CD4-positive, alpha-beta memory T cell (primary cell): ENCODE results near the gene E2F4. TPM values are rescaled to one million over a fixed set of nuclear protein-coding genes. Genes with fewer than 3 reads are reported as not detected.

Experiments
- CTCF ChIA-PET: fragments of 350-600 bp; sonication (Branson Sonifier 250); formaldehyde crosslinking; loops from one replicate; lab custom pipeline; 2021; ENCODE audit warnings: inconsistent platforms; ENCODE audit not compliant: partially characterized antibody; lab: Charles Lee
- POLR2A ChIA-PET: fragments of 350-600 bp; sonication (Branson Sonifier 250); formaldehyde crosslinking; loops from one replicate; lab custom pipeline; 2021; ENCODE audit not compliant: partially characterized antibody; lab: Charles Lee
- DNase-seq, 5 donors: peaks; one replicate each; pipeline versions ENCODE4 v3.0.0 to v3.0.0-alpha.2; 2020 to 2022; ENCODE audit warnings: mixed read lengths in 1 of 5
- H3K27ac ChIP-seq: one replicate; pipeline ENCODE4 v1.7.0; 2013; ENCODE audit warnings: low read depth, low read length
- H3K27me3 ChIP-seq: 2 replicates; pipeline ENCODE4 v1.7.0; 2013; ENCODE audit warnings: mild to moderate bottlenecking, low read length, moderate library complexity; ENCODE audit not compliant: insufficient read depth
- H3K36me3 ChIP-seq: 2 replicates; pipeline ENCODE4 v1.7.0; 2013; ENCODE audit warnings: mild to moderate bottlenecking, low read length, moderate library complexity; ENCODE audit not compliant: insufficient read depth
- H3K4me1 ChIP-seq: 2 replicates; pipeline ENCODE4 v1.7.0; 2013; ENCODE audit warnings: mild to moderate bottlenecking, low read length, moderate library complexity; ENCODE audit not compliant: insufficient read depth
- H3K4me3 ChIP-seq, 2 donors: one replicate each; pipeline ENCODE4 v1.7.0; 2013; ENCODE audit warnings: low read length in 2 of 2, mild to moderate bottlenecking in 1 of 2
- H3K9me3 ChIP-seq, 2 donors: one replicate each; pipeline ENCODE4 v1.7.0; 2013; ENCODE audit warnings: low read length in 2 of 2, control low read depth in 1 of 2; ENCODE audit not compliant: control insufficient read depth in 1 of 2
- H3K27ac Mint-ChIP-seq, 7 donors: one replicate each; pipeline ENCODE4 v1.8.0; 2020 to 2021; ENCODE audit warnings: mixed read lengths in 7 of 7, mild to moderate bottlenecking in 6 of 7, inconsistent platforms in 3 of 7, moderate library complexity in 3 of 7
- H3K27me3 Mint-ChIP-seq, 2 donors: one replicate each; pipeline ENCODE4 v1.8.0; 2020 to 2021; ENCODE audit warnings: mixed read lengths in 2 of 2
- H3K36me3 Mint-ChIP-seq, 2 donors: one replicate each; pipeline ENCODE4 v1.8.0; 2020 to 2021; ENCODE audit warnings: mixed read lengths in 2 of 2, inconsistent platforms in 1 of 2, mild to moderate bottlenecking in 1 of 2
- H3K4me1 Mint-ChIP-seq, 4 donors: one replicate each; pipeline ENCODE4 v1.8.0; 2020 to 2021; ENCODE audit warnings: mixed read lengths in 4 of 4, mild to moderate bottlenecking in 1 of 4
- H3K4me3 Mint-ChIP-seq, 8 donors: one replicate each; pipeline ENCODE4 v1.8.0; 2020 to 2021; ENCODE audit warnings: mixed read lengths in 8 of 8, mild to moderate bottlenecking in 7 of 8, moderate library complexity in 6 of 8, inconsistent platforms in 3 of 8
- H3K9me3 Mint-ChIP-seq, 8 donors: one replicate each; pipeline ENCODE4 v1.8.0; 2020 to 2021; ENCODE audit warnings: mixed read lengths in 8 of 8, mild to moderate bottlenecking in 5 of 8, inconsistent platforms in 3 of 8, moderate library complexity in 1 of 8
- intact Hi-C: fragments of 100-400 bp; cut with micrococcal nuclease; formaldehyde crosslinking; loops from one replicate; pipeline ENCODE4 v1.15.1; 2023
- polyA plus RNA-seq, 2 donors: library from polyadenylated mRNA; unstranded; fragments of 300-500 nt; fragmentation: Illumina TruSeq; gene quantifications; one replicate each; pipeline ENCODE4 v1.2.3, GENCODE V29; 2021
- total RNA-seq, 2 experiments: library from RNA; stranded (reverse); gene quantifications; one replicate each; pipeline ENCODE4 v1.2.3, GENCODE V29; 2021

Gene E2F4
- total and polyA plus RNA-seq, 4 experiments from 2014 or later: 53.6 to 91.3 (median 84.2) TPM

DNA sequence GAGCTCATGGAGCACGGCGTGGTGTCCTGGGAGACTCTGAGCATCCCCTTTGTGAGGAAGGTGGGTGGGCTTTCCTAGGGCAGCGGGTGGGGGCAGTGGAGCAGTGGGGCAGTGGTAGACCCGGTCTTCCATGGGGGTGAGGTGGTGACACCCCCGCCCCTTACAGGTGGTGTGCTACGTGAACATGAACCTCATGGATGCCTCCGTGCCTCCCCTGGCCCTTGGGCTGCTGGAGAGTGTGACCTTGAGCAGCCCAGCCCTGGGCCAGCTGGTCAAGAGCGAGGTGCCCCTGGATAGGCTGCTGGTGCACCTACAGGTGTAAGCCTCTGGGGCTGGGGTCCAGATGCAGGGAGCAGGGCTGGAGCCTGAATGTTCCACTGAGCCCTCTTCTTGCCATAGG lies 8.5 kb downstream of the E2F4 start:
- ChIA-PET CTCF (no interaction called here), POLR2A (interaction anchor here (1.7 kb wide), 1 partner anchor 44 kb away, joined by 10 read pairs; no protein-coding TSS in a partner anchor)
- Histone ChIP-seq H3K9me3 (no peaks in the 10 kb centered on the region), H3K36me3 (peaks cover 48% of the 10 kb centered on the region), H3K27ac (no peak overlapping the region), H3K27me3 (no peaks in the 10 kb centered on the region), H3K4me1 (no peaks in the 10 kb centered on the region), H3K4me3 (no peak overlapping the region)
- H3K4me3 Mint-ChIP-seq: no peak overlapping the region
- peak overlapping the region in 1 of 7 donors; percentile 31 for H3K27ac Mint-ChIP-seq
- no peaks in the 10 kb centered on the region for H3K27me3 Mint-ChIP-seq
- no peak for DNase-seq
- intact Hi-C loops: no loop called here
- H3K36me3 Mint-ChIP-seq: peaks cover 20 to 48% of the 10 kb centered on the region in 2 donors
- peaks cover 0 to 2% (median 0%) of the 10 kb centered on the region in 8 donors for H3K9me3 Mint-ChIP-seq
- H3K4me1 Mint-ChIP-seq: peaks cover 8 to 26% (median 16%) of the 10 kb centered on the region in 4 donors

DNA sequence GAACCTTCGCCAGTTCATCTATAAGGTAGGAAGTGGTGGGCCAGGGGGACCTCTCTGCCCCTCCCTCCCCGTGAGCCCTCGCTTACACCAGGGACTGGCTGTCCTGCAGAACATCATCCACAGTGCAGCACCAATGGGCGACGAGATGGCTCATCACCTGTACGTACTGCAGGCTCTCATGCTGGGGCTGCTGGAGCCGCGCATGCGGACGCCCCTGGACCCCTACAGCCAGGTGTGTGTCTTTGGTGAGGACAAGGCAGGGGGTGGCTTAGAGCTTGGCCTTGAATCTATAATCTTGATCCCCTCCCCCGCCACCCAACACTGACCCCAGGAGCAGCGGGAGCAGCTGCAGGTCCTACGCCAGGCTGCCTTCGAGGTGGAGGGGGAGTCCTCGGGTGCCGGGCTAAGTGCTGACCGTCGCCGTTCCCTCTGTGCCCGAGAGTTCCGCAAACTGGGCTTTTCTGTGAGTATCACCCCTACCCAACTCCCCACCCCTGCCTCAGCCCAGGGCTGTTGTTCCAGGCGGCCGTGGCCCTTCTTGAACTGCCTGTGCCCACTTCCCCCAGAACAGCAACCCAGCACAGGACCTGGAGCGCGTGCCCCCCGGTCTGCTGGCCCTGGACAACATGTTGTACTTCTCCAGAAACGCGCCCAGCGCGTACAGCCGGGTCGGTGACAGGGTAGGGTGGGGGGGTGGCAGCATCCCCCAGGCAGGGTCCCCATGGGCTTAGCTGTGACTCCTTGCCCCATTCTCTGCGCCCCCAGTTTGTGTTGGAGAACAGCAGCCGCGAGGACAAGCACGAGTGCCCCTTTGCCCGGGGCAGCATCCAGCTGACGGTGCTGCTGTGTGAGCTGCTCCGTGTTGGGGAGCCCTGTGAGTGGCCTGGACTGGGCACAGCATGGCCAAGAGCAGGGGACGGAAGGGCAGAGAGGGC lies 9.7 kb downstream of the E2F4 start:
- ChIA-PET CTCF (interaction anchor here (0.7 kb wide), 1 partner anchor 77 kb away, joined by 3 read pairs; no protein-coding TSS in a partner anchor), POLR2A (interaction anchor here (1.0 to 2.1 kb wide), 4 partner anchors 9 to 43 kb away, joined by 3 to 10 read pairs (median 4); partner anchors contain the start of genes E2F4 and TMEM208)
- Histone ChIP-seq H3K27me3 (no peaks in the 10 kb centered on the region), H3K9me3 (no peaks in the 10 kb centered on the region), H3K36me3 (peaks cover 36% of the 10 kb centered on the region), H3K4me1 (no peaks in the 10 kb centered on the region), H3K4me3 (no peak overlapping the region), H3K27ac (no peak overlapping the region)
- intact Hi-C loops: no loop called here
- no peak for DNase-seq
- Mint-ChIP-seq H3K36me3 (peaks cover 9 to 39% of the 10 kb centered on the region in 2 donors), H3K27ac (peak overlapping the region in 1 of 7 donors; percentile 29), H3K4me3 (no peak overlapping the region), H3K9me3 (no peaks in the 10 kb centered on the region), H3K27me3 (no peaks in the 10 kb centered on the region), H3K4me1 (peaks cover 1 to 15% (median 7%) of the 10 kb centered on the region in 4 donors)

DNA sequence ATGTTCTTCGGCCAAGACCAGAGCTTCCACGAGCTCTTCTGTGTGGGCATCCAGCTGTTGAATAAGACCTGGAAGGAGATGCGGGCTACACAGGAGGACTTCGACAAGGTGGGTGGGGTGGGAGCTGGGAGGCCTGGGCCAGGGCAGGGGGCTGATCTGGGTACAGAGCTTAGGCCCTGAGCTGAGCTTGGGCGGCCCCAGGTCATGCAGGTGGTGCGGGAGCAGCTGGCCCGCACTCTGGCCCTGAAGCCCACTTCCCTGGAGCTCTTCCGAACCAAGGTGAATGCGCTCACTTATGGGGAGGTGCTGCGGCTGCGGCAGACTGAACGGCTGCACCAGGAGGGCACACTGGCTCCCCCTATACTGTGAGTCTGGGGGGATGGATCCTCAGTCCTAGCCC lies 10.5 kb downstream of the E2F4 start:
- H3K27ac ChIP-seq: no peak overlapping the region
- H3K27me3 ChIP-seq: no peaks in the 10 kb centered on the region
- ChIA-PET CTCF (interaction anchor here (0.6 kb wide), 1 partner anchor 21 kb away, joined by 3 read pairs; no protein-coding TSS in a partner anchor), POLR2A (interaction anchor here (1.0 to 2.1 kb wide), 3 partner anchors 10 to 42 kb away, joined by 3 to 4 read pairs (median 4); partner anchors contain the start of genes E2F4 and TMEM208)
- no peak for DNase-seq
- no peak overlapping the region for H3K4me3 Mint-ChIP-seq
- H3K27ac Mint-ChIP-seq: no peak overlapping the region
- peaks cover 28% of the 10 kb centered on the region for H3K36me3 ChIP-seq
- no peaks in the 10 kb centered on the region for H3K9me3 ChIP-seq
- H3K4me3 ChIP-seq: no peak overlapping the region
- no peaks in the 10 kb centered on the region for H3K4me1 ChIP-seq
- intact Hi-C loops: no loop called here
- H3K27me3 Mint-ChIP-seq: no peaks in the 10 kb centered on the region
- no peaks in the 10 kb centered on the region for H3K9me3 Mint-ChIP-seq
- peaks cover 4 to 31% of the 10 kb centered on the region in 2 donors for H3K36me3 Mint-ChIP-seq
- H3K4me1 Mint-ChIP-seq: peaks cover 0 to 9% (median 3%) of the 10 kb centered on the region in 4 donors

DNA sequence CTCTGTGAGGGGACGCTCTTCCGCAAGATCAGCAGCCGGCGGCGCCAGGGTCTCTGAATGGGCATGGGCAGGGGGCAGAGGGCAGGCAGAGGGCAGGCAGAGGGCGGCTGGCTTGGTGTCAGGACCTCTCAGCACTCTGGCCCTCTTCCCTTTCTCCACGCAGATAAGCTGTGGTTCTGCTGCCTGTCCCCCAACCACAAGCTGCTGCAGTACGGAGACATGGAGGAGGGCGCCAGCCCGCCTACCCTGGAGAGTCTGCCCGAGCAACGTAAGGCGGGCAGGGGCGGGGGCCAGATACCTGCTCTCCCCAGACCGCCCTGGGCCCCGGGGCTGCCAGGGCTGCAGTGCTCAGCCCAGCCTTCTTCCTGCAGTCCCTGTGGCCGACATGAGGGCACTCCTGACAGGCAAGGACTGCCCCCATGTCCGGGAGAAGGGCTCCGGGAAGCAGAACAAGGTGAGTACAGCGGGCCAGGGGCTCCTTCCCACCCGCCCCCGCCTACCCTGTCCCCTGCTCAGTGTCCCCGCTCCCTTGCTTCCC lies 11.1 kb downstream of the E2F4 start:
- CTCF ChIA-PET: interaction anchor here (0.6 kb wide), 1 partner anchor 21 kb away, joined by 3 read pairs; no protein-coding TSS in a partner anchor
- Mint-ChIP-seq H3K4me3 (no peak overlapping the region), H3K9me3 (no peaks in the 10 kb centered on the region), H3K27me3 (no peaks in the 10 kb centered on the region), H3K27ac (no peak overlapping the region), H3K4me1 (peaks cover 0 to 5% (median 2%) of the 10 kb centered on the region in 4 donors), H3K36me3 (peaks cover 0 to 25% of the 10 kb centered on the region in 2 donors)
- no peak overlapping the region for H3K4me3 ChIP-seq
- H3K36me3 ChIP-seq: peaks cover 22% of the 10 kb centered on the region
- H3K4me1 ChIP-seq: no peaks in the 10 kb centered on the region
- H3K27me3 ChIP-seq: no peaks in the 10 kb centered on the region
- no peak overlapping the region for H3K27ac ChIP-seq
- POLR2A ChIA-PET: interaction anchor here (2.1 kb wide), 1 partner anchor 10 kb away, joined by 4 read pairs; the partner anchor contains the start of gene E2F4
- DNase-seq: no peak
- intact Hi-C loops: no loop called here
- H3K9me3 ChIP-seq: no peaks in the 10 kb centered on the region

DNA sequence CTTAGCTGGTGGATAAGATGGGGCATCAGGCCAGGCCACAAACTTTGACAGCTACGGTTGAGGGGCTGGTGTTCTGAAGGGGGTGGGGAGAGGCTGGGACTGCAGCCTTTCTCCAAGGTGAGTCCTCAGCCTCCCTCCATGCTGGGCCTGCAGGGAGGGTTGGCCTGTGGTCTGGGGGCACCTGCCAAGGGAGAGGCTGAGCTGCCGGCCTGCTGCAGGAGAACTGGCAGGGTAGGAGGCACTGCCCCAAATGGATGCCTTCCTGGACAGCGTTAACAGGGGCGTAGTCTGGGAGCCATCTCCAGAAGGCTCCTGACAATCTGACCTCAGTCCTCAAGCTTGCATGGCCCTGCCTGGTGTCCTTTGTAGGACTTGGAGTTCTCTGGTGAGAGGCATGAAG lies 12.1 kb downstream of the E2F4 start:
- Histone ChIP-seq H3K36me3 (peaks cover 15% of the 10 kb centered on the region), H3K27me3 (no peaks in the 10 kb centered on the region), H3K9me3 (no peaks in the 10 kb centered on the region), H3K27ac (no peak overlapping the region), H3K4me3 (no peak overlapping the region), H3K4me1 (no peaks in the 10 kb centered on the region)
- no peak for DNase-seq
- intact Hi-C loops: no loop called here
- Mint-ChIP-seq H3K27ac (peak overlapping the region in 1 of 7 donors; percentile 29), H3K36me3 (peaks cover 0 to 20% of the 10 kb centered on the region in 2 donors), H3K27me3 (no peaks in the 10 kb centered on the region), H3K9me3 (no peaks in the 10 kb centered on the region), H3K4me1 (no peaks in the 10 kb centered on the region), H3K4me3 (no peak overlapping the region)
- POLR2A ChIA-PET: interaction anchor here (0.9 to 1.2 kb wide), 4 partner anchors 9 to 23 kb away, joined by 3 to 6 read pairs (median 3); partner anchors contain the start of gene TMEM208
- CTCF ChIA-PET: no interaction called here

DNA sequence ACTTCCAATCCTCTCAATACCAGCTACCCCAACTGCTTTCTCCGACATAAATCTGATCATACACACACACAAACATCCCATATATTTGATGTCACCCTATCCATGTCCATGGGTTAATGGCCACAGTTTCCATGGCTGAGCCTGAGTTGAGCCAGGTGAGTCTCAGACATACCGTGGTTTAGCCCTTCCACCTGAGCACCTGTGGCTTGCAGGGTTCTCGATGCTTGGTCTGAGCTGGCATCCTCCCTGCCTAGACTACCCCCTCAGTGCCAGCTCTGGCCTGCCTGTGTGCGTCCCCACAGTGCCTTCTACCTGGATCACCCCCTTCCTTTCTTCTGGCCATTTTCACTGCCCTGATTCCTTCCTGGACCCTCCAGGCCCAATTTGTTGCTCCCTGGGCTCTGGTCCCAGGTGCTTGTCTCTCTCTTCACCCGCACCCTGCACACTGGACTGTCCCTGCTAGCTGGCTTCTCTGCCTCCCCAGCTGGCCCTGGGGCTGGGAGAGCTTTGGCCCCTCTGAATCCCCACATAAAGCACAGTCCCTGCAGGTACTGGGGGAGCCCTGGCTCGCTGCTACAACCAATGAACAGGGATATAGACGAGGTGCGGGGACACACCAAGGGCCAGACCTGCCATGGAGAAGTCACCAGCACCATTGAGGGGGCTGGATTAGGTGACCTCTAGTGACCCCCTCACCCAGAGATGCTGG lies 14.3 kb downstream of the E2F4 start:
- ChIA-PET POLR2A (no interaction called here), CTCF (no interaction called here)
- Histone ChIP-seq H3K9me3 (no peaks in the 10 kb centered on the region), H3K4me3 (no peak overlapping the region), H3K4me1 (no peaks in the 10 kb centered on the region), H3K27ac (no peak overlapping the region), H3K27me3 (no peaks in the 10 kb centered on the region), H3K36me3 (peaks cover 10% of the 10 kb centered on the region)
- Mint-ChIP-seq H3K27ac (peak overlapping the region in 6 of 7 donors; percentile 29 to 80 (median 61)), H3K36me3 (peaks cover 0 to 8% of the 10 kb centered on the region in 2 donors), H3K9me3 (no peaks in the 10 kb centered on the region), H3K27me3 (no peaks in the 10 kb centered on the region), H3K4me1 (no peaks in the 10 kb centered on the region), H3K4me3 (peak overlapping the region in 1 of 8 donors; percentile 26)
- intact Hi-C loops: no loop called here
- no peak for DNase-seq
